OCI-LY7 (cell line): ENCODE data around the gene IQGAP1. TPM values are rescaled to one million over a fixed set of nuclear protein-coding genes. Genes with fewer than 3 reads are reported as not detected.

Source experiments
- BruUV-seq: library from RNA; stranded (reverse); fragments of 400-500 nt; replicated peaks from 2 replicates; lab custom pipeline; 2021; lab: Mats Ljungman, UMichigan
- CTCF ChIA-PET: fragments of 300-600 bp; sonication (Branson Sonifier 250); formaldehyde crosslinking; loops from one replicate; lab custom pipeline; 2022; ENCODE audit warnings: antibody characterized with exemption; ENCODE audit not compliant: unreplicated experiment; lab: Charles Lee
- POLR2A ChIA-PET: fragments of 300-600 bp; sonication (Branson Sonifier 250); formaldehyde crosslinking; loops from one replicate; lab custom pipeline; 2022; ENCODE audit warnings: antibody characterized with exemption; lab: Charles Lee
- DNase-seq: peaks from one replicate; pipeline ENCODE4 v3.0.0-alpha.2; 2015; ENCODE audit warnings: low spot score
- H2AFZ ChIP-seq: fragments of 200-600 bp; sonication (generic), shearing (Covaris generic); 2 replicates; pipeline ENCODE4 v1.6.1; 2014; ENCODE audit warnings: mild to moderate bottlenecking, antibody characterized with exemption, low read length, moderate library complexity
- H3K27ac ChIP-seq: fragments of 200-600 bp; sonication (generic); 2 replicates; pipeline ENCODE4 v1.5.1; 2014; ENCODE audit warnings: mixed run types, low read depth, mild to moderate bottlenecking, moderate library complexity, low read length, inconsistent platforms; ENCODE audit not compliant: poor library complexity, severe bottlenecking
- H3K36me3 ChIP-seq: fragments of 200-600 bp; sonication (generic); 2 replicates; pipeline ENCODE4 v1.6.1; 2014; ENCODE audit warnings: mild to moderate bottlenecking, antibody characterized with exemption, low read length, moderate library complexity, mixed read lengths; ENCODE audit not compliant: insufficient read depth
- H3K4me1 ChIP-seq: fragments of 200-600 bp; sonication (generic); 2 replicates; pipeline ENCODE4 v1.5.1; 2014; ENCODE audit warnings: mild to moderate bottlenecking, low read length; ENCODE audit not compliant: insufficient read depth, poor library complexity, severe bottlenecking
- H3K4me2 ChIP-seq: fragments of 200-600 bp; sonication (generic); 2 replicates; pipeline ENCODE4 v1.6.1; 2014; ENCODE audit warnings: mild to moderate bottlenecking, low read length
- H3K4me3 ChIP-seq: fragments of 200-600 bp; sonication (generic); 2 replicates; pipeline ENCODE4 v1.5.1; 2014; ENCODE audit warnings: mild to moderate bottlenecking, low read depth, low read length; ENCODE audit not compliant: poor library complexity, severe bottlenecking
- H3K79me2 ChIP-seq: fragments of 200-600 bp; sonication (generic); 2 replicates; pipeline ENCODE4 v1.6.1; 2016; ENCODE audit warnings: low read depth, mild to moderate bottlenecking, low read length, moderate library complexity, mixed read lengths; ENCODE audit not compliant: insufficient read depth
- H3K9me2 ChIP-seq: fragments of 200-600 bp; sonication (generic); 2 replicates; pipeline ENCODE4 v1.6.1; 2016; ENCODE audit warnings: mild to moderate bottlenecking, low read length, mixed read lengths; ENCODE audit not compliant: insufficient read depth
- H3K9me3 ChIP-seq: fragments of 200-600 bp; sonication (generic); 2 replicates; pipeline ENCODE4 v1.6.1; 2014; ENCODE audit warnings: mild to moderate bottlenecking, mixed run types, low read length, mixed read lengths
- H4K20me1 ChIP-seq: fragments of 200-600 bp; sonication (generic); 2 replicates; pipeline ENCODE4 v1.6.1; 2014; ENCODE audit warnings: mild to moderate bottlenecking, antibody characterized with exemption, low read length, moderate library complexity, mixed read lengths; ENCODE audit not compliant: insufficient read depth
- CTCF ChIP-seq: fragments of 200-600 bp; sonication (generic); conservative IDR thresholded peaks from 2 replicates; pipeline ENCODE4 v1.5.1; 2014; ENCODE audit warnings: mild to moderate bottlenecking, antibody characterized with exemption, low read length, moderate library complexity, mixed read lengths
- EZH2phosphoT487 ChIP-seq: fragments of 200-600 bp; sonication (generic); IDR thresholded peaks from 2 replicates; pipeline ENCODE4 v1.6.1; 2018; ENCODE audit warnings: low read depth, borderline replicate concordance, mild to moderate bottlenecking, mixed run types, antibody characterized with exemption, low read length, moderate library complexity, mixed read lengths
- intact Hi-C: fragments of 100-400 bp; cut with micrococcal nuclease; formaldehyde crosslinking; loops from one replicate; pipeline ENCODE4 v1.10.0; 2022; ENCODE audit not compliant: unreplicated experiment
- total RNA-seq, 2 experiments: library from RNA; depleted of rRNA in 1 of 2; stranded (reverse); fragments of >200 nt in 1 of 2; shearing (Covaris generic) in 1 of 2; gene quantifications; 2 replicates each; pipeline ENCODE4 v1.2.3, GENCODE V29; 2014 to 2022

The IQGAP1 gene
- total RNA-seq, 2 experiments from 2014 or later, result 98.7 to 114 TPM

- BruUV-seq, result no TSS peak
- H3K4me2 ChIP-seq, result no peak overlapping the region
- CTCF ChIA-PET, result no interaction called here
- no peaks in the 10 kb centered on the region for H4K20me1 ChIP-seq
- no peaks in the 10 kb centered on the region for H3K9me2 ChIP-seq
- DNase-seq, result no peak
- H3K27ac ChIP-seq, result no peak overlapping the region
- no peak overlapping the region for H2AFZ ChIP-seq
- no peaks in the 10 kb centered on the region for H3K79me2 ChIP-seq
- intact Hi-C loops, result no loop called here
- H3K36me3 ChIP-seq, result no peaks in the 10 kb centered on the region
- TF ChIP-seq CTCF, result no peak
- no peak for TF ChIP-seq EZH2phosphoT487
- POLR2A ChIA-PET, result no interaction called here
- H3K4me3 ChIP-seq, result no peak overlapping the region
- no peaks in the 10 kb centered on the region for H3K9me3 ChIP-seq
- peaks cover 4% of the 10 kb centered on the region for H3K4me1 ChIP-seq
Measured at GRCh38 chr15:90348456-90348855, 39.6 kb upstream of the IQGAP1 start.

GRCh38 chr15:90349072-90349471 lies 39.0 kb upstream of the IQGAP1 start:
- CTCF ChIA-PET, result no interaction called here
- TF ChIP-seq CTCF, result no peak
- no peak for TF ChIP-seq EZH2phosphoT487
- no peak overlapping the region for H3K4me3 ChIP-seq
- DNase-seq, result no peak
- peaks cover 4% of the 10 kb centered on the region for H3K4me1 ChIP-seq
- H4K20me1 ChIP-seq, result no peaks in the 10 kb centered on the region
- no peak overlapping the region for H2AFZ ChIP-seq
- no TSS peak for BruUV-seq
- H3K9me3 ChIP-seq, result no peaks in the 10 kb centered on the region
- POLR2A ChIA-PET, result no interaction called here
- H3K9me2 ChIP-seq, result no peaks in the 10 kb centered on the region
- no peak overlapping the region for H3K4me2 ChIP-seq
- no peaks in the 10 kb centered on the region for H3K79me2 ChIP-seq
- H3K36me3 ChIP-seq, result no peaks in the 10 kb centered on the region
- no peak overlapping the region for H3K27ac ChIP-seq
- intact Hi-C loops, result no loop called here

- no peak overlapping the region for H3K4me2 ChIP-seq
- H4K20me1 ChIP-seq, result no peaks in the 10 kb centered on the region
- peaks cover 4% of the 10 kb centered on the region for H3K4me1 ChIP-seq
- no peak for DNase-seq
- H3K36me3 ChIP-seq, result no peaks in the 10 kb centered on the region
- no peak overlapping the region for H3K27ac ChIP-seq
- no peak overlapping the region for H3K4me3 ChIP-seq
- no TSS peak for BruUV-seq
- intact Hi-C loops, result no loop called here
- CTCF ChIA-PET, result no interaction called here
- H3K79me2 ChIP-seq, result no peaks in the 10 kb centered on the region
- H2AFZ ChIP-seq, result no peak overlapping the region
- H3K9me2 ChIP-seq, result no peaks in the 10 kb centered on the region
- POLR2A ChIA-PET, result no interaction called here
- H3K9me3 ChIP-seq, result no peaks in the 10 kb centered on the region
- TF ChIP-seq CTCF, result no peak
- TF ChIP-seq EZH2phosphoT487, result no peak
Measured at GRCh38 chr15:90349821-90350220, 38.2 kb upstream of the IQGAP1 start.
